IPS-15b (cell line): ENCODE data around the gene CCL19.
A peak's percentile ranks its signal among the peaks of the same experiment; 100 is the strongest.

ENCODE experiments used
- H3K27me3 ChIP-seq: one replicate; pipeline ENCODE4 v1.6.1; 2013; ENCODE audit warnings: low read length; ENCODE audit not compliant: control insufficient read depth, insufficient read depth
- H3K36me3 ChIP-seq: one replicate; pipeline ENCODE4 v1.6.1; 2013; ENCODE audit warnings: low read length; ENCODE audit not compliant: control insufficient read depth, insufficient read depth
- H3K4me1 ChIP-seq: one replicate; pipeline ENCODE4 v1.6.1; 2013; ENCODE audit warnings: mild to moderate bottlenecking, low read length; ENCODE audit not compliant: control insufficient read depth, insufficient read depth
- H3K4me3 ChIP-seq: one replicate; pipeline ENCODE4 v1.5.1; 2013; ENCODE audit warnings: low read depth, low read length
- H3K9ac ChIP-seq: one replicate; pipeline ENCODE4 v1.6.1; 2013; ENCODE audit warnings: low read depth, mild to moderate bottlenecking, low read length
- H3K9me3 ChIP-seq: one replicate; pipeline ENCODE4 v1.6.1; 2013; ENCODE audit warnings: mild to moderate bottlenecking, low read length; ENCODE audit not compliant: control insufficient read depth, insufficient read depth

Gene CCL19

DNA sequence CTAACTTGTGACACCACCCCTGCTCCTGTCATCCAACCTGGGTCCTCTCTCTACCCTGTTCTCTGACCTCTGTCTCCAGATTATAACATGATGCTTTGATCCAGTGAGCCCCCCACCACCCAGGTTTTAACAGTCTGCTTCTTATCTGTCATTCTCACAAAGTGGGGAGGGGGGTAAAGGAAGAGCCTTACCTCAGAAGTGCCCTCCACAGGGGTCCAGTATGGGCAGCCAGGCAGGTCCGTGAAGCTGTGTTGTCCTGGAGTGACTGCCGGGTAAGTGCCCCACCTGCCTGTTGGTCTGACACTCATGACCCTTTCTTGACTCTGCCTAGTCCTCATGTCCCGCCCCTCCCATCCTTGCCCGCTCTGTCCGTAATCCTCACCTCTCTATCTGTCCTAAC lies 35.7 kb downstream of the CCL19 start:
- Histone ChIP-seq H3K9ac (no peak overlapping the region), H3K4me1 (peaks cover 15% of the 10 kb centered on the region), H3K36me3 (no peaks in the 10 kb centered on the region), H3K27me3 (no peaks in the 10 kb centered on the region), H3K4me3 (no peak overlapping the region), H3K9me3 (no peaks in the 10 kb centered on the region)

DNA sequence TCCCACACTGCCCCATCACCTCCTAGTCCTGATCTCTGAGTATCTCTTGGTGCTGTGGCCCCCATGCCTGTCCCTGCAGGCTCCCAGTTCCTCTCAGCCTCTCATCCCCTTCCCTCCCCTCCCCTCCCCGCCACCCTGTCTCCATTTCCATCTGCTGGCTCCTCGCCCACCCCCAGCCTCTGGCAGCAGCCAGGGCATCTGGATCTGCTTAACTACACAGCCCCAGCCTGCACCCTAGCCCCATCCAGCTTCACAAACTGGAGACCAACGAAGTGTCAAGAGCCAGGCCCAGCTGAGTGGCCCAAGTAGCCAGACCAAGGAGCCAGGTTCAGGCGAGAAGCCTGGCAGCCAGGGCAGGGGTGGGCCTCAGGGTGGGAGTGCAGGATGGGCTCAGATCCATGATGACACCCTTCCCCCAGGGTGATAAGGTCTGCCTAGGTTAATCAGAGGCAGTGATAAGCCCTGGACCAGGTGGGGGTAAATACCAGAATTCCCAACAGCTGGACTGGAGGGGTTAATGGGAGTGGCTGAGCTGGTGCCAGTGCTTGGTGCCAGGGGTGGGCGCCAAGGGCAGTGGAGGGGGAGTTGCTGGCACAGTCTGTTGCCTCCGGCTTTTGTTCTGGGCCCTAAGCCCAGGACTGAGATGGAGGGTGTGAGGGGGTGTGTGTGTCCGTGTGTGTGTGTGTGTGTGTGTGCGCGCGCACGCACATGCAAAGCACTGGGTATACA lies 36.6 kb downstream of the CCL19 start:
- Histone ChIP-seq H3K27me3 (no peaks in the 10 kb centered on the region), H3K9ac (no peak overlapping the region), H3K4me3 (no peak overlapping the region), H3K4me1 (peaks cover 15% of the 10 kb centered on the region), H3K9me3 (no peaks in the 10 kb centered on the region), H3K36me3 (peaks cover 7% of the 10 kb centered on the region)

GRCh38 chr9:34653151-34654072 lies 37.7 kb downstream of the CCL19 start:
- Histone ChIP-seq H3K4me3 (no peak overlapping the region), H3K4me1 (peaks cover 15% of the 10 kb centered on the region), H3K36me3 (peaks cover 13% of the 10 kb centered on the region), H3K9me3 (no peaks in the 10 kb centered on the region), H3K9ac (no peak overlapping the region), H3K27me3 (no peaks in the 10 kb centered on the region)

- Histone ChIP-seq H3K9me3 (no peaks in the 10 kb centered on the region), H3K4me1 (peaks cover 19% of the 10 kb centered on the region), H3K36me3 (peaks cover 13% of the 10 kb centered on the region), H3K9ac (no peak overlapping the region), H3K4me3 (no peak overlapping the region), H3K27me3 (no peaks in the 10 kb centered on the region)
Measured at GRCh38 chr9:34652602-34653000, 38.5 kb downstream of the CCL19 start.

DNA sequence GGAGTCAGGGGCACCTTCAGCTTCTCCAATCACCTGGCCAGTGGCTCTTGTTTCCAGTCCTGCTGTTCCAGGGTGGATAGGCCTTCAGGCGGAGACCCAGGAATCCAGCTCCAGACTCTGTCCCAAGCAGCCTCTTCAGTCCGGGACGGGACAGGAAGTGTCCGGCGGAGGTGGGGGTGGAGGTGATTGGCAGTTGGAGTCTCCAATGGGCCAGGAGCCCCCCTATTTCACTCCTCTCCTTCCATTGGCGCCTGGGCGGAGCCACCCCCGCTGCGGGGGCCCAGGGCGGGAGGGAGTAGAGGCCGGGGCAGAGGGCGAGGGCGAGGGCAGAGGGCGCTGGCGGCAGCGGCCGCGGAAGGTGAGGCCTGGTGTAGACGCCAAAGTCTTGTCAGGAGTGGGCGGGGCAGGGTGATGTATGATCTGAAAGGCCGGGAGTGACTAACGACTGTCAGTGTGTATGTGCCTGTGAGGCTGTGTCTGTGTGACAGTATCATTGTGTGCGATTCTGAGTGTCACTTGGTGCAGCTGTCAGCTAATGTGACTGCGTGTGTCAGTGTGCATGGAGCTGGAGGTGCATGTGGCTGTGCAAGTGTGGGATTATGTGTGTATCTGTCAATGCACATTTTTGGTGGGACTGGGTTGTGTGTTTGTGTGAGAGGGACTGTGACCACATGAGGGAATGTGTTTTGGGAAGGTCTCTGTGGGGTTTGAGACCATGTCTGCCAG lies 39.0 kb downstream of the CCL19 start, which contains the start of gene IL11RA:
IL11RA (plus strand) TSS at position 310 of the 726 bp plus-strand sequence. CDS start 3,033 bp downstream, outside the sequence.
- peak within 1 kb of the TSS; percentile 32 for H3K9ac ChIP-seq
- H3K9me3 ChIP-seq: no peaks in the 10 kb centered on the region
- H3K27me3 ChIP-seq: no peaks in the 10 kb centered on the region
- H3K36me3 ChIP-seq: peaks cover 13% of the 10 kb centered on the region
- H3K4me1 ChIP-seq: peaks cover 22% of the 10 kb centered on the region
- H3K4me3 ChIP-seq: peak within 1 kb of the TSS; percentile 45

GRCh38 chr9:34651321-34651720 lies 39.8 kb downstream of the CCL19 start:
- H3K9ac ChIP-seq: peak overlapping the region; percentile 32
- H3K4me3 ChIP-seq: peak overlapping the region; percentile 45
- peaks cover 22% of the 10 kb centered on the region for H3K4me1 ChIP-seq
- H3K27me3 ChIP-seq: no peaks in the 10 kb centered on the region
- H3K36me3 ChIP-seq: peaks cover 13% of the 10 kb centered on the region
- H3K9me3 ChIP-seq: no peaks in the 10 kb centered on the region

GRCh38 chr9:34650816-34651215 lies 40.3 kb downstream of the CCL19 start:
- H3K9me3 ChIP-seq: no peaks in the 10 kb centered on the region
- peaks cover 13% of the 10 kb centered on the region for H3K36me3 ChIP-seq
- H3K9ac ChIP-seq: no peak overlapping the region
- no peaks in the 10 kb centered on the region for H3K27me3 ChIP-seq
- H3K4me1 ChIP-seq: peaks cover 26% of the 10 kb centered on the region
- H3K4me3 ChIP-seq: peak overlapping the region; percentile 45

- Histone ChIP-seq H3K9ac (no peak overlapping the region), H3K27me3 (no peaks in the 10 kb centered on the region), H3K36me3 (peaks cover 13% of the 10 kb centered on the region), H3K4me1 (peaks cover 31% of the 10 kb centered on the region), H3K4me3 (no peak overlapping the region), H3K9me3 (no peaks in the 10 kb centered on the region)
Measured at GRCh38 chr9:34648673-34649072, 42.4 kb downstream of the CCL19 start.

- Histone ChIP-seq H3K4me3 (peak overlapping the region; percentile 98), H3K9me3 (no peaks in the 10 kb centered on the region), H3K4me1 (peaks cover 29% of the 10 kb centered on the region), H3K27me3 (no peaks in the 10 kb centered on the region), H3K36me3 (peaks cover 13% of the 10 kb centered on the region), H3K9ac (peak overlapping the region; percentile 90)
Measured at GRCh38 chr9:34647651-34648050, 43.4 kb downstream of the CCL19 start.

GRCh38 chr9:34647084-34647403 lies 44.0 kb downstream of the CCL19 start:
- H3K36me3 ChIP-seq: peaks cover 13% of the 10 kb centered on the region
- H3K4me3 ChIP-seq: peak overlapping the region; percentile 98
- no peaks in the 10 kb centered on the region for H3K27me3 ChIP-seq
- H3K4me1 ChIP-seq: peaks cover 24% of the 10 kb centered on the region
- H3K9ac ChIP-seq: peak overlapping the region; percentile 90
- H3K9me3 ChIP-seq: no peaks in the 10 kb centered on the region

GRCh38 chr9:34646211-34647083 lies 44.6 kb downstream of the CCL19 start, which contains the start of gene GALT:
Gene GALT (plus strand): TSS chr9:34646675. CDS start chr9:34646705, 30 bp downstream.
- Histone ChIP-seq H3K9me3 (no peaks in the 10 kb centered on the region), H3K9ac (peak within 1 kb of the TSS; percentile 90), H3K36me3 (peaks cover 13% of the 10 kb centered on the region), H3K27me3 (no peaks in the 10 kb centered on the region), H3K4me1 (peaks cover 22% of the 10 kb centered on the region), H3K4me3 (peak within 1 kb of the TSS; percentile 98)
